Astrocyte of the spinal cord (primary cell): ENCODE results near the gene IMPDH1.

ENCODE experiments used
- DNase-seq: peaks from one replicate; pipeline ENCODE4 v3.0.0; 2011; ENCODE audit warnings: low read depth, low spot score
- H3K4me3 ChIP-seq: 2 replicates; pipeline ENCODE4 v1.5.1; 2011; ENCODE audit warnings: low read depth, mild to moderate bottlenecking, low read length, moderate library complexity
- CTCF ChIP-seq: IDR thresholded peaks from 2 replicates; pipeline ENCODE4 v1.5.1; 2012; ENCODE audit warnings: low read depth, mild to moderate bottlenecking, low read length, inconsistent platforms
- in situ Hi-C: cut with HindIII; loops from 2 replicates; pipeline ENCODE4 v1.10.0; 2017; ENCODE audit warnings: low sequenced_read_pairs

Gene IMPDH1

GRCh38 chr7:128424686-128425275 lies 15.0 kb upstream of the IMPDH1 start:
- H3K4me3 ChIP-seq, result no peak overlapping the region
- in situ Hi-C loops, result no loop called here
- TF ChIP-seq CTCF, result no peak
- DNase-seq, result no peak

GRCh38 chr7:128422842-128423241 lies 13.1 kb upstream of the IMPDH1 start:
- TF ChIP-seq CTCF, result no peak
- H3K4me3 ChIP-seq, result no peak overlapping the region
- in situ Hi-C loops, result no loop called here
- DNase-seq, result no peak

GRCh38 chr7:128422037-128422436 lies 12.3 kb upstream of the IMPDH1 start:
- in situ Hi-C loops, result no loop called here
- H3K4me3 ChIP-seq, result no peak overlapping the region
- no peak for TF ChIP-seq CTCF
- DNase-seq, result no peak

- H3K4me3 ChIP-seq, result no peak overlapping the region
- in situ Hi-C loops, result no loop called here
- no peak for TF ChIP-seq CTCF
- no peak for DNase-seq
These were observed 11.6 kb upstream of the IMPDH1 start for GRCh38 chr7:128421384-128421783.

GRCh38 chr7:128420773-128421172 lies 11.0 kb upstream of the IMPDH1 start:
- H3K4me3 ChIP-seq, result no peak overlapping the region
- no peak for DNase-seq
- in situ Hi-C loops, result no loop called here
- no peak for TF ChIP-seq CTCF

- DNase-seq, result no peak
- no peak overlapping the region for H3K4me3 ChIP-seq
- in situ Hi-C loops, result no loop called here
- no peak for TF ChIP-seq CTCF
These were observed 9.5 kb upstream of the IMPDH1 start for GRCh38 chr7:128419257-128419656.

GRCh38 chr7:128417071-128417470 lies 7.3 kb upstream of the IMPDH1 start:
- TF ChIP-seq CTCF, result no peak

More at GRCh38 chr7:128417071-128417470, 7.3 kb upstream of the IMPDH1 start:
- no peak for DNase-seq
- no peak overlapping the region for H3K4me3 ChIP-seq
- in situ Hi-C loops, result no loop called here
